ENCODE data around the gene PTPRN2.
"Not testable (repeated sequence)": the region's sequence is repeated elsewhere in the genome, so short reads cannot be mapped to it uniquely, and the experiment has no call there.

The PTPRN2 gene

GRCh38 chr7:157519798-157520244 is 1067.8 kb downstream of the PTPRN2 start:
- DNase-seq, result no peak

GRCh38 chr7:157519246-157519645 is 1068.4 kb downstream of the PTPRN2 start:
- DNase-seq, result no peak

GRCh38 chr7:157518514-157519175 is 1069.0 kb downstream of the PTPRN2 start:
- no peak for DNase-seq

DNA sequence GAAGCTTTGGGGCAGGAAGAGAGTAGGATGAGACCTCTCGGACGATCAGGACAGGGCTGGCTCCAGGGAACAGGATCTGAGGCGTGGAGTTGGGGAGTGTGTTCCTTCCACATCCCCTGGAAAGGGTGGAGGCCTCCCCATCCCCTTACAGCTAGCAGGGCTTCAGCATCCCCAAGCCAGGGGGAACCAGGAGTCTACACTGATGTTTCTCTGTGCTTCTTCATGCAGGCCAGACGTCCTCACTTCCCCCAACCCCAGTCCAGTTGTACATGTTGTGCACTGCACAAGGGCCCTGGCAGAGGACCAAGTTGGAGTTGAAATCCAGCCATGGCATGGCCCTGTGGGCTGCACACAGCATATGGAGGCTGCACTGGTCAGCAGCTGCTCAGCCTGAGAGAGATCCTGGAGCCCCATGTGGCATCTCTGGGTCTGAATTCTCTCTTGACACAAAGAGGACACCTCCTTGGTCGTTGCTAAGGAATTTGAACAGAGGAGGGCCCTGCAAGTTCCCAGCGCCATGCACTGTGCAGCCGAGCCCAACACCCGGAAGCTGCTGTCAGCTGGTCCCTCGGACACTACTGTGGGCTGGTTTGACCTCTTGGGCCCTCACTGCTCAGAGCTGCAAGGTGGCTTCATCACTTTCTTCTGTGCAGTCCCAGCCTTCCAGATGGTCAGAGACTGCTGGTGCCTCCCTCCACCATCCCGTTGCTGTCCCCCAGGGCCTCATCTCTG is 1069.7 kb downstream of the PTPRN2 start:
- DNase-seq, result no peak

GRCh38 chr7:157516911-157517781 is 1070.5 kb downstream of the PTPRN2 start:
- DNase-seq, result no peak

DNA sequence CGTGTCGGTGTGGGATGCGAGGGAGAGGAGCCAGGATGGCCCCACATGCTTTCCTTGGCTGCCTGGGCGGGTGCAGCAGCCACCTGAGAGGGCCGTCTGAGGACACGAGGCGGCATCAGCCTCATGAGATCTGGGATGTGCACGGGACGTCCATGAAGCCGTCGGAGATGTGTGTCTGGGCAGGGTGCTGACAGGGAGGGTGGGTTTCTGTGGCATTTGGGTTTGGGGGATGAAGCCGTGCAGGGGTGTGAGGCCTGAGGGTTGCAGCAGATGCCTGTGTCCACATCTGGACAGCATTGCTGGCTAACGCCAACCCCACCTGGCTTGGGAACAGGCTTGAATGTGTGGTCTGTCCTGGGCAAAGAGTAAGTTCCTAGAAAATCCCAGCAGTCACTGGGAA is 1071.3 kb downstream of the PTPRN2 start:
- no peak for DNase-seq

DNA sequence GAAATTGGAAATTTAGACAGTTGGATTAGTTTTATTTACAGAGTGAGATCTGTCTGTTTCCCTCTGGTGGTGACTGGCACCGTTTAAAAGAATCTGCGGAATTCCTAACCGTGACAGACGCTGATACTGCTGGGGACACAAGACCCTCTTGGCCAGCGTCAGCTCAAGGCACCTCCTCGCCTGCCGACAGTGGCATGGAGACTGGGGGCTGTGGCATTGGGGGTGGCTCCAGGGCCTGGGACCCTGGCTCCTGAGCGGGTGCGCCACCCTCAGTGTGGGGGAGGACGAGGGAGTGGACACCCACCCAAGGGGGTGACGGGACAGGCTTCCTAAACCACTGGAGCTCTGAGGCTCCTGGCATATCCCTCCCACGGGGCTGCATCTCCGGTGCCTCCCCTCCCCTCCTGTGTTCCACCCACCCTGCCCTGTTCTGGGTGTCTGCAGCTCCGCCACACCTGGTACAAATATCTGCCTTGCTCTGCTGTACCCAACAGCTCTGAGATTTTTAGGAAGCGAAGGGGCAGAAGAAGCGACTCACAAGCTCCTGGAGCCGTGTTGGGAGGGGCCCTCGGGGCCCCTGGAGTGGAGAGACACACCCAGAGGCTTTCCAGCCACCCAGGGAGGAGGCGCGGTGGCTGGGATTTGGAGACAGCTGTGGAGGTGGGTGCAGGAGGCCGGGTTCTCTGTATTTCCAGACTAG is 1072.1 kb downstream of the PTPRN2 start:
- no peak for DNase-seq

DNA sequence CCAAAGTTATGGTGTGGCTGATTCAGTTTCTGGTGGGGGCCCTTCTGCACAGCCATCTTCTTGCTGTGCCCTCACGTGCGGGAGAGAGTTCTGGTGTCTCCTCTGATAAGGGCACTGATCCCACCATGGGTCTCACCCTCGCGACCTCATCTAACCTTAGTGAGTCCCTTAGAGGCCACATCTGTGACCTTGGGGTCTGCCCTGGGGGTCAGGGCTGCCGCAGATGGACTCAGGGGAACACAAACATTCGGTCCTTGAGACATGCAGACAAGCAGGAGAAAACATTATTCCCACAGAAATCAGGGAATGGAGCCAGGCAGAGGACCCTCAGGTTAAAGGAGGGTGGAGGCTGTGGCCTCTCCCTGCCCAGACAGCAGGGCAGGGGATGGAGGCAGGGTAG is 1072.9 kb downstream of the PTPRN2 start:
- no peak for DNase-seq

DNA sequence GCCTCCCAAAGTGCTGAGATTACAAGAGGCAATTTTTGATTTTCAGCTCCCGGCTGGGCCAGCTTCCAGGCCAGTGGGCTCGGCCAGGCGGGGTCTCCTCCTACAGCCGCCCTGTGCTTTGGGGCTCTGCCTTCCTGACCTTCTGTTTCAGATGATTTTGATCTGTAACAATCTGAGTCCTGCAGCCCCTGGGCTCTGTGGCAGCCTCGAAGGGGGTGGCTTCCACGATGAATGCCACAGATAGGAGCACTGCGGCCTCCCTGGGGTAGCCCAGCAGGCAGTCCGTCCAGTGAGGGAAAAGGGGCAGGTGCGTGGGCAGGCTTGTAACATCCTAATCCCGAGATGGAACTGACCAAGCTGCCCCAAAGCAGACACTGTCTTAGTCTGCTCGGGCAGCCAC is 1073.3 kb downstream of the PTPRN2 start:
- no peak for DNase-seq

DNA sequence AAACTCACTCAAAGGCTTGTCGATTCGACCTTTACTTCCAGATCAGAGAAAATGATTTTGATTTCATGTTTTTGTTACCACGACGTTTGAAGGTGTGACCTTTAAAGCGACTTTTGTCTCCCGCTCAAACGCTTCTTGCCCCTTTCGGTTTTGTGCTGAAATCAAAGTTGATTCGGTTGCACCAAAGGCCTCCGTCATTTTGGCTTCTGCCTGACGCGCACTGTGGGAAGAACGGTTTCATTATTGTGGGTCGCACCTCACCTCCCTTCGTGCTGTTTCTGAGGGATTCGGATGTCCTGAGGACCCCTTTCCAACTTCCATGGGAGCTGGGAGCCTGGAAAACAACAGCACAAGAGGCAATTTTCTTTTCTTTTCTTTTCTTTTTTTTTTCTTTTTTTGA is 1073.9 kb downstream of the PTPRN2 start:
- no peak for DNase-seq

- no peak for DNase-seq
These were observed 1074.4 kb downstream of the PTPRN2 start for GRCh38 chr7:157513162-157513621.

DNA sequence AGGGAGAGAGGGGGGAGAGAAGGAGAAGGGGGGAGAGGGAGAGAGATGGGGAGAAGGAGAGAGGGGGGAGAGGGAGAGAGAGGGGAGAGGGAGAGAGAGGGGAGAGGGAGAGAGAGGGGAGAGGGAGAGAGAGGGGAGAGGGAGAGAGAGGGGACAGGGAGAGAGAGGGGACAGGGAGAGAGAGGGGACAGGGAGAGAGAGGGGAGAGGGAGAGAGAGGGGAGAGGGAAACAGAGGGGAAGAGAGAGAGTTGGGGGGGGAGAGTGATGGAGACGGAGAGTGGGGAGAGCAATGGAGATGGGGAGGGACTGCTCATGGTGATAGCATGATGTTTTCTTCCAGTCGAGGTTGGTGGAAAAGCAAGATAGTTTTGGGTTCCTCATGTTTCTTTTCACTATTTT is 1078.4 kb downstream of the PTPRN2 start:
- DNase-seq, result no peak

DNA sequence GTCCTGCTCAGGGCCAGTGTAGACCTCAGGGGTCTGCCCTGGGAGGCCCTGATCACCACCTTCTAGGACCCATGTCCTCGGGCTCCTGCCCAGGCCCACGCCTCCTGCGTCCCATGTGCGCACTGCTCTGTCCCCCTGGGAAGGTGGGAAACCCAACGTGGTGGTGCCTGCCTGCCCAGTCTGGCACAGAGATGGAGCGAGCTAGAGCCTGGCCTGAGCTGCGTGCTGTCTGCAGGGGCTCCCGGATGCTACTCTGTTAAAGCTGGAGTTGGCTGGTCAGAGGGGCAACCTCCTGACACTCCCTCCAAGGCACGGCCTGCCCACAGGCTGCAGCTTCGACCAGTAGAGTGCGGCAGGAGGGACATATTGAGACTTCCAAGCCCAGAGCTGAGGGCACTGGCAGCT is 1079.1 kb downstream of the PTPRN2 start:
- DNase-seq, result no peak

GRCh38 chr7:157507987-157508386 is 1079.6 kb downstream of the PTPRN2 start:
- no peak for DNase-seq

GRCh38 chr7:157506268-157506667 is 1081.4 kb downstream of the PTPRN2 start:
- no peak for DNase-seq

DNA sequence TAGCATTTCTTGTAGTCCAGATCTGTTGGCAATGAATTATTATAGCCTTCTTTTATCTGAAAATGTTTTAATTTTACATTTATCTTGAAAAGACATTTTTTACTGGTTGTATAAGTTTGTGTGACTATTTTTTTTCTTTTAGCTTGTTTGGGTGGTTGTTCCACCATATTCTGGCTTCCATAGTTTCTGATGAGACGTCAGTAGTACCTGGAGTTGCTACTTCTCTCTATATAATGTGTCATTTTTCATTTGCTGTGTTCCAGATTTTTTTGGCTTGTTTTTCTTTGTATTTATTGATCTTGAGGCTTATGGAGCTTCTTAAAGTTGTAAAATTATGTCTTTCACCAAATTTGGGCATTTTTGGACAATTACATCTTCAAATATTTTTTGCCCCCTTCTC is 1082.0 kb downstream of the PTPRN2 start:
- no peak for DNase-seq

DNA sequence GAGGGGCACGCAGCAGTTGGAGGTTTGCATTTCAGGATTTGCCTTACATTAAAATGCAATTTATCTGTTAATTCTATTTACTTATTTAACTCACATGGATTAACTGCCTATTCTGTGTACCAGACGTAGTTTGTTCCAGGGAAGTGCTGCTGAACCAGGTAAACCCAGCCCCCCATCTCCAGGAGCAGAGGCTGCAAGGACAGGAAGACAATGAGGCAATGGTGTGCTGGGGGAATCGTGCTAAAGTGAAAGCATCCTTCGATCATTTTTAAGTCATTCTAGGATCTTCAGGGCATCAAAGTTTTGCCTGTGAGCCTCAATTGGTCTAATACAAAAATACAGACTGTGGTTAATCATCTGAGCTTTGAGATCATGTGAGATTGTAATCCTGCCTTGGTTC is 1084.4 kb downstream of the PTPRN2 start:
- no peak for DNase-seq

DNA sequence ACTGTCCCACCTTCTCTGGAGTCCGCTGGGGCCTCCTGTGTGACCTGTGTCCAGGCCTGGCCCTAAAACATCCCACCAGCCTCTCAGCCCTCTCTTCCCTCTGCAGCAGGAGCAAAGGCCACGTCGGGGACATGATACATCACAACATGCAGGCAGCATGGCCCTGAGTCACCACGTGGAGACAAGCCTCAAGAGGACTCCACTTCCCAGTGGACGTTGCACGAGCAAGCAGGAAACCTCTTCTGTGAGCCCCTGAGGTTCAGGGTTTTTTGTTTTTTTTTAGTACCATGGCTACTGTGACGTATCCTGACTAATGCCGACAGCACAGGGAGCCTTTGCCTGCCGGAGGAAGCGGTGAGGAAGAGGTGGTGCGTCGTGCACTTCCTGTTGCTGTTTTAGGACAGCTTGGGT is 1084.9 kb downstream of the PTPRN2 start:
- peak in 3 of 4 experiments; percentile 20 to 51 (median 51) for DNase-seq

DNA sequence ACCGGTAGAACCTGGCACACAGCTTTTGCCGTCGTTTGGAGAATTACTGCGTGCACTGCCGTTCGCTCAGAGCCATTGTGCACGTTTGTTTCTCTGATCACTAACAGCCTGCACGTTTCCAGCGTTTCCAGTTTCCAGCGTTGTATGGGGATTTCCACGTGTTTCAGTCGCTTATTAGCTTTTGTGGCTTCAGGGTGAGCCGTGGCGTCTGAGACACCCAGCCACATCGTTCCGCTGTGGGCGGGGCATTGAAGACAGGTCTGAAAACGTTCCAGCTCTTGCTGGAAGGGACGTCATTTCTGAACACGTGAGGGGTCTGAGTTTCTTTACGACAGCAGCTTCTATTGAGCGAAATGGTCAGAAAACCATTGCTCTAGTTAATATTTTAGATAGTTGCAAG is 1086.0 kb downstream of the PTPRN2 start:
- DNase-seq, result no peak

- DNase-seq, result not testable (repeated sequence)
These were observed 1086.6 kb downstream of the PTPRN2 start for GRCh38 chr7:157500989-157501540.

GRCh38 chr7:157500171-157500960 is 1087.3 kb downstream of the PTPRN2 start:
- no peak for DNase-seq

DNA sequence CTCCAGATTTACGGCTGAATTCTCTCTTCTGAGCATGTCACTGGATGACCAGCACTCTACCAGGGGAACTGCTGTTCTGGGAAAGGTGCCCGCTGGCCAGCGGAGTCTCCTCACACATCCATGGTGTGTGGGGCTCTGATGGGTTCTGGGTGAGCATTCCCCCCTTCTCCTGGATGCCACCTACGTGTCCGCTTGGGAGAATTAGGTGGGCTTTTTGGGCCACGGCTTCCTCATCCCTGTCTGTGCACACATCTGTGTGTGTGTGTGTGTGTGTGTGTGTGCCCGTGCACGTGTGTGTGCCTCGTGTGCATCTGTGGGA is 1087.8 kb downstream of the PTPRN2 start:
- no peak for DNase-seq

Data from activated CD4-positive, CD25-positive, alpha-beta regulatory T cell (primary cell).